Muscle layer of colon (tissue), 2 donors: ENCODE measurements around the gene TMEM53.

ENCODE experiments used
- H3K27ac ChIP-seq: one replicate; pipeline ENCODE4 v1.7.0; 2013; ENCODE audit warnings: low read depth, mild to moderate bottlenecking, low read length, moderate library complexity
- H3K27me3 ChIP-seq, 2 donors: one replicate each; pipeline ENCODE4 v1.7.0; 2013; ENCODE audit warnings: low read length in 2 of 2, mild to moderate bottlenecking in 2 of 2; ENCODE audit not compliant: insufficient read depth in 2 of 2, control insufficient read depth in 1 of 2
- H3K36me3 ChIP-seq: one replicate; pipeline ENCODE4 v1.7.0; 2013; ENCODE audit warnings: mild to moderate bottlenecking, low read length; ENCODE audit not compliant: insufficient read depth
- H3K4me1 ChIP-seq: one replicate; pipeline ENCODE4 v1.7.0; 2013; ENCODE audit warnings: mild to moderate bottlenecking, low read length; ENCODE audit not compliant: insufficient read depth
- H3K4me3 ChIP-seq, 2 donors: one replicate each; pipeline ENCODE4 v1.7.0; 2013; ENCODE audit warnings: low read length in 2 of 2, low read depth in 1 of 2, mild to moderate bottlenecking in 1 of 2, moderate library complexity in 1 of 2
- H3K9ac ChIP-seq: one replicate; pipeline ENCODE4 v1.7.0; 2013; ENCODE audit warnings: low read length
- H3K9me3 ChIP-seq: one replicate; pipeline ENCODE4 v1.7.0; 2013; ENCODE audit warnings: mild to moderate bottlenecking, low read length
- donor health status: abdominal sarcoma.
- donor health status: Adenocarcinoma of cecum.

The TMEM53 gene

DNA sequence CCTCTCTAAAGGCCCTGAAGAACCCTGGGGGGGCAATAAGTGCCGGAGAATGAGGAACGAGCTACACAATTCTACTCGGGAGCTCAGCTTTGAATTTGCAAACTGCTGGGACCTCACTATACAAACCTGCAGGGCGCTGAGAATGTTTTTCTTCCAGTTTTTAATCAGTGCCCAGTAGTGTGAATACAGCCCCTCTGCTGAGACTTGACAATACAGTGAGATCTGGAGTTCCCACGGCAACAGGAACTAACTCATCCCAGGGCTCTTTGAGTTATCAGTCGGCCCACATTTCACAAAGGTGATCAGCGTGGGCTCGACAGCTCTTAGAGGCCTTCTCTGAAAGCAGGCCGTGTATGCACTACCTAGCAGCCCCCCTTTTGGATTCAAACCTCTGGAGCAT is 41.7 kb downstream of the TMEM53 start:
- Histone ChIP-seq H3K36me3 (peaks cover 33% of the 10 kb centered on the region), H3K4me1 (peaks cover 57% of the 10 kb centered on the region), H3K27ac (peak overlapping the region; percentile 70), H3K9me3 (no peaks in the 10 kb centered on the region), H3K9ac (peak overlapping the region; percentile 81), H3K4me3 (peak overlapping the region; percentile 28 to 76), H3K27me3 (no peaks in the 10 kb centered on the region)

DNA sequence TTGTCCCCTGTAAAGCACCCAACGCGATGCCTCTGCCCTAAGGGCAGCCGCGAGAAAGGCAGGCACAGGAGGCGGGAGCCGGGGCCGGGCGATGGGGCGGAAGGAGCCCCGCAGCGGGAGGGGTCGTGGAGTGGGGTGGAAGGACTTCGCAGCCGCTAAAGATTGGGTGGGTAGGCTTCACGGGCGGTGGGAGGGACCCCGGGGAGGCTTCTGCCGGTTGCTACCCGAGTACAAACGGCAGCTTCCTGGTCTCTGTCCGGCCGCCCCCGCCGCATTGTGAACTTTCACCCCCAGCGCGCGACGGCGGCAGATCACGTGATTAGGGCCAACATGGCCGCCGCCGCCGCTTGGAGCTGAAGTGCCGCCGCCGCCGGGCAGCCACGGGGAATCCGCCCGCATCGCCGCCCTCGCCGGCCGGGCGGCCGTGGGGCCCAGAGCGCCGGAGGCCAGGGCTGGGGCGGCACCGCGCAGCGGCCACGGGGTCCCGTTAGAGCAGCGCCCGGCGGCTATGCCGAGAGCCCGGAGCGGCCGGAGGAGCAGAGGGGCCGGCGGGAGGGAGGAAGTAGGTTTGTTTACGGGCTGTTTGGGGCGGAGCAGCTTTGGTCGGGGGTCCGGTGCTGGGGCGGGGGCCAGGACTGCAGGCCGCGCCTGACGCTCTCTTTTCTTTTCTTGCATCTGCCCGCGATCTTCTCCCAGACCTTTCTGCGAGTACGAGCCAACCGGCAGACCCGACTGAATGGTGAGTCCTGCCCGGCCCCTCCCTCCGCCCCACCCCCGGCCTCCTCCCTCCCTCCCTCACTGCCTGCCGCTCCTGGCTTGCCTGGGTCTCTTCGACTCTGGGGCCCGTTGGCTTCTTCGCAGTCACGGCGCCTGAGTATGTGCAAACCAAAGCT is 42.4 kb downstream of the TMEM53 start:
- peak overlapping the region; percentile 70 for H3K27ac ChIP-seq
- peak overlapping the region; percentile 55 to 76 for H3K4me3 ChIP-seq
- H3K4me1 ChIP-seq, result peaks cover 50% of the 10 kb centered on the region
- H3K9ac ChIP-seq, result peak overlapping the region; percentile 89
- no peaks in the 10 kb centered on the region for H3K9me3 ChIP-seq
- H3K36me3 ChIP-seq, result peaks cover 29% of the 10 kb centered on the region
- no peaks in the 10 kb centered on the region for H3K27me3 ChIP-seq

- Histone ChIP-seq H3K4me1 (peaks cover 44% of the 10 kb centered on the region), H3K36me3 (peaks cover 26% of the 10 kb centered on the region), H3K27ac (peak overlapping the region; percentile 70), H3K4me3 (peak overlapping the region; percentile 55 to 67), H3K9ac (peak overlapping the region; percentile 89), H3K27me3 (no peaks in the 10 kb centered on the region), H3K9me3 (no peaks in the 10 kb centered on the region)
Observed at GRCh38 chr1:44631333-44631646, 43.0 kb downstream of the TMEM53 start.

- peaks cover 14% of the 10 kb centered on the region for H3K36me3 ChIP-seq
- no peak overlapping the region for H3K27ac ChIP-seq
- H3K4me3 ChIP-seq, result no peak overlapping the region
Observed at GRCh38 chr1:44630116-44630515, 44.2 kb downstream of the TMEM53 start.

GRCh38 chr1:44628962-44629756 is 45.1 kb downstream of the TMEM53 start:
- no peak overlapping the region for H3K27ac ChIP-seq
- no peaks in the 10 kb centered on the region for H3K27me3 ChIP-seq
- peaks cover 22% of the 10 kb centered on the region for H3K4me1 ChIP-seq
- H3K36me3 ChIP-seq, result peaks cover 7% of the 10 kb centered on the region
- H3K9me3 ChIP-seq, result no peaks in the 10 kb centered on the region
- no peak overlapping the region for H3K9ac ChIP-seq
- H3K4me3 ChIP-seq, result no peak overlapping the region

More at GRCh38 chr1:44630116-44630515, 44.2 kb downstream of the TMEM53 start:
- peaks cover 32% of the 10 kb centered on the region for H3K4me1 ChIP-seq
- H3K9me3 ChIP-seq, result no peaks in the 10 kb centered on the region
- H3K9ac ChIP-seq, result no peak overlapping the region
- no peaks in the 10 kb centered on the region for H3K27me3 ChIP-seq

- no peaks in the 10 kb centered on the region for H3K9me3 ChIP-seq
- no peak overlapping the region for H3K27ac ChIP-seq
- H3K4me1 ChIP-seq, result no peaks in the 10 kb centered on the region
- H3K4me3 ChIP-seq, result no peak overlapping the region
- no peaks in the 10 kb centered on the region for H3K36me3 ChIP-seq
- H3K9ac ChIP-seq, result no peak overlapping the region
- H3K27me3 ChIP-seq, result no peaks in the 10 kb centered on the region
Observed at GRCh38 chr1:44625348-44625747, 48.9 kb downstream of the TMEM53 start.

GRCh38 chr1:44624268-44624901 is 49.9 kb downstream of the TMEM53 start:
- H3K4me1 ChIP-seq, result peaks cover 6% of the 10 kb centered on the region
- no peak overlapping the region for H3K27ac ChIP-seq
- H3K4me3 ChIP-seq, result no peak overlapping the region
- no peaks in the 10 kb centered on the region for H3K9me3 ChIP-seq
- H3K36me3 ChIP-seq, result no peaks in the 10 kb centered on the region
- H3K9ac ChIP-seq, result no peak overlapping the region
- H3K27me3 ChIP-seq, result no peaks in the 10 kb centered on the region

DNA sequence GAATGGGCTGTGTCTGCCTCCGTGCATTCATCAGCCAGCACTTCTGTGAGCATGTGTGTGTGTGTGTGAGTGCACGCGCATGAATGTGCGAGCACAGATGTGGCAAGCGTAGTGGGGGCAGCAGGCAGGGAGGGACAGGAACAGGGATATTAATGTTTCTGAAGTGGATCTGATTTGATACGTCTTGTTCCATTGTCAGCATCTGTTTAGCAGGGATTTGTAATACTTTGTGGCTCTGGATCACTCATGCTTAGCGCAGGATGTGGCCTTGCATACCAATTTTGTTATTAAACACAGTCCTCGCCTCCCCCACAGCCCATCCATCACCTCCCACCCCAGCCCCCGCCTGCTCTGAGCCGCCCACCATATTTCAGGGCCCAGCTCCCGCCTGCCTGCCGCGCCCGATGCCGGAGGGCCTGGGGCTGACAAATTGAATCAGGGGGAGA is 52.4 kb downstream of the TMEM53 start:
- H3K36me3 ChIP-seq, result no peaks in the 10 kb centered on the region
- H3K27ac ChIP-seq, result no peak overlapping the region
- peaks cover 23% of the 10 kb centered on the region for H3K4me1 ChIP-seq
- no peaks in the 10 kb centered on the region for H3K9me3 ChIP-seq
- no peak overlapping the region for H3K4me3 ChIP-seq
- no peak overlapping the region for H3K9ac ChIP-seq
- H3K27me3 ChIP-seq, result peaks cover 0 to under 1% of the 10 kb centered on the region in 2 donors

GRCh38 chr1:44620072-44620471 is 54.2 kb downstream of the TMEM53 start:
- peak overlapping the region; percentile 42 for H3K27ac ChIP-seq
- no peak overlapping the region for H3K4me3 ChIP-seq
- no peak overlapping the region for H3K9ac ChIP-seq
- H3K36me3 ChIP-seq, result no peaks in the 10 kb centered on the region
- peaks cover 0 to 6% of the 10 kb centered on the region in 2 donors for H3K27me3 ChIP-seq
- H3K9me3 ChIP-seq, result no peaks in the 10 kb centered on the region
- H3K4me1 ChIP-seq, result peaks cover 23% of the 10 kb centered on the region

GRCh38 chr1:44619261-44619900 is 54.9 kb downstream of the TMEM53 start:
- H3K27ac ChIP-seq, result peak overlapping the region; percentile 42
- no peak overlapping the region for H3K9ac ChIP-seq
- peaks cover 23% of the 10 kb centered on the region for H3K4me1 ChIP-seq
- no peaks in the 10 kb centered on the region for H3K9me3 ChIP-seq
- no peaks in the 10 kb centered on the region for H3K36me3 ChIP-seq
- H3K4me3 ChIP-seq, result no peak overlapping the region
- peaks cover 0 to 6% of the 10 kb centered on the region in 2 donors for H3K27me3 ChIP-seq

- no peaks in the 10 kb centered on the region for H3K36me3 ChIP-seq
- no peaks in the 10 kb centered on the region for H3K9me3 ChIP-seq
- H3K4me1 ChIP-seq, result peaks cover 23% of the 10 kb centered on the region
- H3K4me3 ChIP-seq, result peak overlapping the region in 1 of 2 donors; percentile 50
- H3K27me3 ChIP-seq, result peaks cover 0 to 6% of the 10 kb centered on the region in 2 donors
- H3K27ac ChIP-seq, result no peak overlapping the region
- no peak overlapping the region for H3K9ac ChIP-seq
Observed at GRCh38 chr1:44617703-44618029, 56.6 kb downstream of the TMEM53 start.
